ENCODE measurements around the gene GAA. TPM values are rescaled to one million over a fixed set of nuclear protein-coding genes. Genes with fewer than 3 reads are reported as not detected.

GAA gene
- total RNA-seq: 82.9 and 91.9 TPM in 2 replicates

GRCh38 chr17:80101011-80101945 is at the start of gene GAA:
TSS of gene GAA (plus strand) at chr17:80101581. CDS start at chr17:80104587, 3,006 bp downstream.

GRCh38 chr17:80147035-80147822 is 45.8 kb downstream of the GAA start, which contains the start of gene EIF4A3:
TSS of gene EIF4A3 (minus strand) at chr17:80147128. CDS start at chr17:80146961, 167 bp downstream.

Other genes with a start within 250 kb of the GAA start
- gene TBC1D16, start 65.7 kb upstream of the GAA start, total RNA-seq: 56.9 and 64.1 TPM in 2 replicates
- 0.78 and 5.7 TPM in 2 replicates for gene CCDC40, start 64.9 kb upstream of the GAA start, total RNA-seq
- 59.5 and 64.0 TPM in 2 replicates for gene EIF4A3, start 45.5 kb downstream of the GAA start, total RNA-seq
- gene CARD14, start 68.4 kb downstream of the GAA start, total RNA-seq: 0.15 TPM in 1 of 2 replicates, not detected in the other
- 19.2 and 19.4 TPM in 2 replicates for gene SGSH, start 118.8 kb downstream of the GAA start, total RNA-seq
- 11.9 and 13.3 TPM in 2 replicates for gene SLC26A11, start 118.8 kb downstream of the GAA start, total RNA-seq
- gene RNF213, start 159.3 kb downstream of the GAA start, total RNA-seq: 56.3 and 57.3 TPM in 2 replicates

Measured in cardiac ventricle fibroblast (primary cell).